Fibroblast of skin of abdomen (primary cell): ENCODE measurements around the gene AEBP2.
A peak's percentile ranks its signal among the peaks of the same experiment; 100 is the strongest.

Experiments
- DNase-seq: peaks from one replicate; pipeline ENCODE4 v3.0.0-alpha.2; 2013

Gene AEBP2

GRCh38 chr12:19454837-19455236 is 15.5 kb downstream of the AEBP2 start:
- DNase-seq, result no peak

GRCh38 chr12:19456176-19456575 is 16.9 kb downstream of the AEBP2 start:
- DNase-seq, result no peak

GRCh38 chr12:19457561-19457960 is 18.3 kb downstream of the AEBP2 start:
- no peak for DNase-seq

- no peak for DNase-seq
Observed at GRCh38 chr12:19458733-19459132, 19.4 kb downstream of the AEBP2 start.

GRCh38 chr12:19461999-19462398 is 22.7 kb downstream of the AEBP2 start:
- DNase-seq, result no peak

- no peak for DNase-seq
Observed at GRCh38 chr12:19462406-19462805, 23.1 kb downstream of the AEBP2 start.

- DNase-seq, result no peak
Observed at GRCh38 chr12:19464192-19464580, 24.9 kb downstream of the AEBP2 start.

- DNase-seq, result no peak
Observed at GRCh38 chr12:19465711-19466110, 26.4 kb downstream of the AEBP2 start.

GRCh38 chr12:19474147-19474546 is 34.9 kb downstream of the AEBP2 start:
- no peak for DNase-seq

- DNase-seq, result peak; percentile 53
Observed at GRCh38 chr12:19475884-19476505, 36.7 kb downstream of the AEBP2 start.

- DNase-seq, result no peak
Observed at GRCh38 chr12:19477071-19477470, 37.8 kb downstream of the AEBP2 start.

- no peak for DNase-seq
Observed at GRCh38 chr12:19480459-19480858, 41.2 kb downstream of the AEBP2 start.

GRCh38 chr12:19482036-19482435 is 42.7 kb downstream of the AEBP2 start:
- no peak for DNase-seq

GRCh38 chr12:19482551-19483109 is 43.3 kb downstream of the AEBP2 start:
- no peak for DNase-seq

GRCh38 chr12:19483727-19484126 is 44.4 kb downstream of the AEBP2 start:
- DNase-seq, result no peak

- DNase-seq, result no peak
Observed at GRCh38 chr12:19484738-19485137, 45.4 kb downstream of the AEBP2 start.

GRCh38 chr12:19485240-19485639 is 45.9 kb downstream of the AEBP2 start:
- DNase-seq, result no peak

GRCh38 chr12:19489168-19489567 is 49.9 kb downstream of the AEBP2 start:
- no peak for DNase-seq

GRCh38 chr12:19490908-19491307 is 51.6 kb downstream of the AEBP2 start:
- DNase-seq, result no peak

GRCh38 chr12:19491863-19492262 is 52.6 kb downstream of the AEBP2 start:
- no peak for DNase-seq

GRCh38 chr12:19496219-19496878 is 57.1 kb downstream of the AEBP2 start:
- DNase-seq, result no peak

GRCh38 chr12:19498099-19498498 is 58.8 kb downstream of the AEBP2 start:
- DNase-seq, result no peak

- DNase-seq, result no peak
Observed at GRCh38 chr12:19499030-19499429, 59.7 kb downstream of the AEBP2 start.

- no peak for DNase-seq
Observed at GRCh38 chr12:19506497-19506896, 67.2 kb downstream of the AEBP2 start.
